Keratinocyte (primary cell): ENCODE measurements around the gene SAMM50. TPM values are rescaled to one million over a fixed set of nuclear protein-coding genes. Genes with fewer than 3 reads are reported as not detected.

Source experiments
- DNase-seq: peaks from one replicate; pipeline ENCODE4 v3.0.0-alpha.2; 2011; ENCODE audit warnings: low read depth, missing footprints, low spot score
- FAIRE-seq: peaks from 2 replicates; lab custom pipeline; 2011; peaks lifted over from hg19 to GRCh38; lab: Jason Lieb, UNC
- H2AFZ ChIP-seq: 2 replicates; pipeline ENCODE4 v1.6.0; 2012; ENCODE audit warnings: low read length, control low read depth, inconsistent platforms; ENCODE audit not compliant: control insufficient read depth
- H3K27ac ChIP-seq: 2 replicates; pipeline ENCODE4 v1.5.1; 2011; ENCODE audit warnings: low read length; ENCODE audit not compliant: control insufficient read depth, insufficient read depth
- H3K27me3 ChIP-seq: 3 replicates; pipeline ENCODE4 v1.6.0; 2011; ENCODE audit warnings: low read length; ENCODE audit not compliant: control insufficient read depth, insufficient read depth; ENCODE audit errors: extremely low read depth
- H3K36me3 ChIP-seq, 2 experiments: 2 replicates in 1 of 2; 3 replicates in 1 of 2; pipeline ENCODE4 v1.5.1; 2011; ENCODE audit warnings: low read length in 2 of 2, mild to moderate bottlenecking in 1 of 2; ENCODE audit not compliant: control insufficient read depth in 2 of 2, insufficient read depth in 2 of 2; ENCODE audit errors: extremely low read depth in 1 of 2
- H3K4me1 ChIP-seq: 3 replicates; pipeline ENCODE4 v1.5.1; 2011; ENCODE audit warnings: low read length; ENCODE audit not compliant: control insufficient read depth, insufficient read depth; ENCODE audit errors: extremely low read depth
- H3K4me2 ChIP-seq: 3 replicates; pipeline ENCODE4 v1.6.0; 2011; ENCODE audit warnings: low read depth, low read length; ENCODE audit not compliant: control insufficient read depth, insufficient read depth; ENCODE audit errors: extremely low read depth
- H3K4me3 ChIP-seq, 3 experiments: fragments of 200-600 bp in 1 of 3; sonication (generic) in 1 of 3; 2 replicates in 2 of 3; 3 replicates in 1 of 3; pipeline ENCODE4 v1.5.1; 2011 to 2016; ENCODE audit warnings: low read length in 3 of 3, mild to moderate bottlenecking in 3 of 3, control low read depth in 2 of 3, inconsistent platforms in 1 of 3, low read depth in 1 of 3, mixed read lengths in 1 of 3, mixed run types in 1 of 3, moderate library complexity in 1 of 3; ENCODE audit not compliant: control insufficient read depth in 2 of 3, insufficient read depth in 2 of 3; ENCODE audit errors: extremely low read depth in 1 of 3
- H3K79me2 ChIP-seq: 2 replicates; pipeline ENCODE4 v1.6.0; 2012; ENCODE audit warnings: low read length; ENCODE audit not compliant: control insufficient read depth, insufficient read depth
- H3K9ac ChIP-seq: 3 replicates; pipeline ENCODE4 v1.6.0; 2011; ENCODE audit warnings: low read length; ENCODE audit not compliant: control insufficient read depth, insufficient read depth; ENCODE audit errors: extremely low read depth
- H3K9me1 ChIP-seq: 3 replicates; pipeline ENCODE4 v1.6.0; 2011; ENCODE audit warnings: low read length; ENCODE audit not compliant: control insufficient read depth, insufficient read depth; ENCODE audit errors: extremely low read depth
- H3K9me3 ChIP-seq: 2 replicates; pipeline ENCODE4 v1.5.1; 2012; ENCODE audit warnings: low read depth, low read length; ENCODE audit not compliant: control insufficient read depth
- H4K20me1 ChIP-seq: 3 replicates; pipeline ENCODE4 v1.6.0; 2011; ENCODE audit warnings: low read length; ENCODE audit not compliant: control insufficient read depth, insufficient read depth; ENCODE audit errors: extremely low read depth
- EZH2 ChIP-seq: IDR thresholded peaks from one replicate; pipeline ENCODE4 v1.6.1; 2012; ENCODE audit warnings: inconsistent platforms, mild to moderate bottlenecking, low read length, moderate library complexity
- dilution Hi-C: fragments of 300-500 bp; cut with MboI; formaldehyde crosslinking; loops from one replicate; pipeline ENCODE4 v1.7.0; 2020; ENCODE audit warnings: low sequenced_read_pairs; ENCODE audit not compliant: extremely low pct_ligation_motif_present
- polyA plus RNA-seq, 5 experiments: library from polyadenylated mRNA; depleted of rRNA in 3 of 5; stranded (reverse) in 3 of 5; stranded (forward) in 1 of 5; unstranded in 1 of 5; fragments of >200 nt; gene quantifications; 1 replicate in 1 of 5; 2 replicates in 3 of 5; 3 replicates in 1 of 5; pipeline versions ENCODE4 v1.2.1 to v1.2.3, GENCODE V29; 2011 to 2012; ENCODE audit warnings: missing spikeins in 2 of 5, low read depth in 1 of 5, low replicate concordance in 1 of 5
- TF ChIP-seq, protein P1 (sequence below), 3 experiments: IDR thresholded peaks in 1 of 3; conservative IDR thresholded peaks in 1 of 3; optimal IDR thresholded peaks in 1 of 3; 2 replicates in 2 of 3; 3 replicates in 1 of 3; pipeline versions ENCODE3 to v1.5.1; 2011; ENCODE audit warnings: low read length in 3 of 3, mild to moderate bottlenecking in 3 of 3, moderate library complexity in 2 of 3, control low read depth in 1 of 3, inconsistent platforms in 1 of 3; ENCODE audit not compliant: insufficient read depth in 2 of 3; ENCODE audit errors: extremely low read depth in 1 of 3

Gene SAMM50
- polyA plus RNA-seq, 1 donor (not counting 4 experiments of a cell fraction or from before 2014, with no cell fraction given): 54.6 TPM

DNA sequence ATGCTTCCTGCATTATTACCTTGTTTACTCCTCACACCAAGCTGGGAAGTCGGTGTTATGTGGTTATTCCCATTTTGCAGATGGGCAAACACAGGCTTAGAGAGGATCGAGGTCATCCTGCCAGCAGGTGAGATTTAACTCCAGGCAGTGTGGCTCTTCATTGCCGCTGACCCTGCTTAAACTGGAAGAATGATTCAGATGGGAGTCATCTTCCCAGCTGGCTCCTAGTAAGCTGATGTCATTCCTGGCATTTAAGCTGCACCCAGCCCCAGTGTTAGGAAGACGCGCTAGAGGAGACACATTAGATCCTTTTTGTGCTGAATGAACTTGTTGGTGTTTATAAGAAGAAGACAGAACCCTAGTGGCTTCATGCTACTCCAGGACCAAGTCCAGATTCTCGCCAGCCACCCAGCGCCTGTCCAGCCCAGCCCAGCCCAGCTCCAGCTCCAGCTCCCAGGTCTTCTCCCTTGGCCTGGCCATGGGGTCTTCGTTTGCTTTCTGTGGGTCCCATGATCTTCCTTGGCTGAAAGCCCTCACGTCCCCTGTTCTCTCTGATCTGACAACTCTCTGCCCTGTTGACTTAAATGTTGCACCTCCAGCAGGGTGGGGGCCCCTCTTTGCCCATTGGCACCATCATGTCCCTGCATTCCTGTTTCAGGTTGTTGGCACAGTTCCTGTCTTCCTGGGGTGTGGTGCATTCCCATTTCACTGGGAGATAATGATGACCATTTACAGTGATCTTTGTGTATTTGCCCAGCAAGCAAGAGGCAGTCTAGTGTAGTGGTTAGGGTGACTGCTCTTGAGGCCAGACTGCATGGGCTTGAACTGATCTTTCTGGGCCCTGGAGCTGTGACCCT is 82.5 kb downstream of the SAMM50 start:
- no peaks in the 10 kb centered on the region for H3K9me1 ChIP-seq
- no peaks in the 10 kb centered on the region for H3K79me2 ChIP-seq
- no peaks in the 10 kb centered on the region for H3K9me3 ChIP-seq
- H3K4me2 ChIP-seq: peak overlapping the region; percentile 71
- DNase-seq: peak; percentile 52
- dilution Hi-C loops: no loop called here
- no peaks in the 10 kb centered on the region for H3K27me3 ChIP-seq
- peaks cover 7% of the 10 kb centered on the region for H3K4me1 ChIP-seq
- no peaks in the 10 kb centered on the region for H4K20me1 ChIP-seq
- H3K4me3 ChIP-seq: peak overlapping the region in 1 of 3 experiments; percentile 47
- peak overlapping the region; percentile 26 for H3K9ac ChIP-seq
- no peak overlapping the region for H2AFZ ChIP-seq
- no peaks in the 10 kb centered on the region for H3K36me3 ChIP-seq
- peak overlapping the region; percentile 17 for H3K27ac ChIP-seq
- TF ChIP-seq, protein P1, sequence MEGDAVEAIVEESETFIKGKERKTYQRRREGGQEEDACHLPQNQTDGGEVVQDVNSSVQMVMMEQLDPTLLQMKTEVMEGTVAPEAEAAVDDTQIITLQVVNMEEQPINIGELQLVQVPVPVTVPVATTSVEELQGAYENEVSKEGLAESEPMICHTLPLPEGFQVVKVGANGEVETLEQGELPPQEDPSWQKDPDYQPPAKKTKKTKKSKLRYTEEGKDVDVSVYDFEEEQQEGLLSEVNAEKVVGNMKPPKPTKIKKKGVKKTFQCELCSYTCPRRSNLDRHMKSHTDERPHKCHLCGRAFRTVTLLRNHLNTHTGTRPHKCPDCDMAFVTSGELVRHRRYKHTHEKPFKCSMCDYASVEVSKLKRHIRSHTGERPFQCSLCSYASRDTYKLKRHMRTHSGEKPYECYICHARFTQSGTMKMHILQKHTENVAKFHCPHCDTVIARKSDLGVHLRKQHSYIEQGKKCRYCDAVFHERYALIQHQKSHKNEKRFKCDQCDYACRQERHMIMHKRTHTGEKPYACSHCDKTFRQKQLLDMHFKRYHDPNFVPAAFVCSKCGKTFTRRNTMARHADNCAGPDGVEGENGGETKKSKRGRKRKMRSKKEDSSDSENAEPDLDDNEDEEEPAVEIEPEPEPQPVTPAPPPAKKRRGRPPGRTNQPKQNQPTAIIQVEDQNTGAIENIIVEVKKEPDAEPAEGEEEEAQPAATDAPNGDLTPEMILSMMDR (optimal IDR thresholded peaks at IDR 0.05 in 1 of 3, IDR thresholded peaks at IDR 0.05 in 1 of 3, conservative IDR thresholded peaks at IDR 0.05 in 1 of 3; ENCODE audit: extremely low read depth in 1 of 3, insufficient read depth in 2 of 3, low read length in 3 of 3): peak in 1 of 3 experiments; percentile 4
- TF ChIP-seq EZH2: no peak
- peak; percentile 100 for FAIRE-seq

DNA sequence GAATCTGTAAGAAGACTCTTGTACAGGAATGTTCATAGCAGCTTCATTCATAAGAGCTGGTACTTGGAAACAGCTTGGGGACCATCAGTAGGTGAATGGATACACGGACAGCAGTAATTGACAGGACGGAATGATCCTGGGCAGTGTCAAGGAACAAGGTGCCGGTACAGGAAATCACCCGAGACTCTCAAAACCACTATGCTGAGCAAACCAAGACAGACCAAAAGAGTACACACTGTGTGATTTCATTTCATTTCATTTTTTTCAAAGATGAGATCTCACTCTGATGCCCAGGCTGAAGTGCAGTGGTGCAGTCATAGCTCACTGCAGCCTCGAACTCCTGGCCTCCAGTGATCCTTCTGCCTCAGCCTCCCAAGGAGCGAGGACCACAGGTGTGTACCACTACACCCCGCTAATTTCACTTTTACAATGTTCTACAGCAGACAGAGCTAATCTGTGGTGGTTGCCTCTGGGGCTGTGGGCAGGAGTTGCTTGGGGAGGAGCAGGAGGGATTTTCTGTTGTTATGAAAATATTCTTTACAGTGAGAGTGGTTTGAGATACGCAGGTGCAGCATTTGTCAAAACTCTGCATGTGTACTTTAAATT is 84.4 kb downstream of the SAMM50 start:
- Histone ChIP-seq H3K27me3 (no peaks in the 10 kb centered on the region), H3K36me3 (no peaks in the 10 kb centered on the region), H2AFZ (no peak overlapping the region), H4K20me1 (no peaks in the 10 kb centered on the region), H3K79me2 (no peaks in the 10 kb centered on the region), H3K4me1 (peaks cover 7% of the 10 kb centered on the region), H3K9ac (no peak overlapping the region), H3K4me2 (no peak overlapping the region), H3K9me3 (no peaks in the 10 kb centered on the region), H3K27ac (no peak overlapping the region), H3K9me1 (no peaks in the 10 kb centered on the region), H3K4me3 (no peak overlapping the region)
- dilution Hi-C loops: no loop called here
- TF ChIP-seq, protein P1 (optimal IDR thresholded peaks at IDR 0.05 in 1 of 3, IDR thresholded peaks at IDR 0.05 in 1 of 3, conservative IDR thresholded peaks at IDR 0.05 in 1 of 3; ENCODE audit: extremely low read depth in 1 of 3, insufficient read depth in 2 of 3, low read length in 3 of 3): no peak
- TF ChIP-seq EZH2: no peak
- FAIRE-seq: no peak
- DNase-seq: no peak
